Activated CD8-positive, alpha-beta memory T cell treated with anti-CD3 and anti-CD28 coated beads, Interleukin-2, amount 50 U/mL, for 24 hours (primary cell): Measurements from ENCODE around the gene NNT.
"Not testable (repeated sequence)": the region's sequence is repeated elsewhere in the genome, so short reads cannot be mapped to it uniquely, and the experiment has no call there.

Experiments
- DNase-seq: peaks from one replicate; pipeline ENCODE4 v3.0.0-alpha.2; 2020; ENCODE audit errors: extremely low read depth

NNT gene

GRCh38 chr5:43582082-43583005 lies 20.6 kb upstream of the NNT start:
- DNase-seq: no peak

- DNase-seq: no peak
Measured at GRCh38 chr5:43583724-43584123, 19.3 kb upstream of the NNT start.

GRCh38 chr5:43584166-43584699 lies 18.7 kb upstream of the NNT start:
- no peak for DNase-seq

GRCh38 chr5:43588842-43589241 lies 14.1 kb upstream of the NNT start:
- DNase-seq: no peak

GRCh38 chr5:43589310-43589709 lies 13.7 kb upstream of the NNT start:
- no peak for DNase-seq

GRCh38 chr5:43590700-43591099 lies 12.3 kb upstream of the NNT start:
- DNase-seq: no peak

GRCh38 chr5:43592363-43592762 lies 10.6 kb upstream of the NNT start:
- no peak for DNase-seq

- not testable (repeated sequence) for DNase-seq
Measured at GRCh38 chr5:43598927-43599326, 4.1 kb upstream of the NNT start.

- DNase-seq: no peak
Measured at GRCh38 chr5:43601454-43602260, 1.3 kb upstream of the NNT start.

- peak; percentile 44 for DNase-seq
Measured at GRCh38 chr5:43603344-43604217, 601 bp downstream of the NNT start.

GRCh38 chr5:43604699-43605098 lies 1.7 kb downstream of the NNT start:
- DNase-seq: no peak

GRCh38 chr5:43606351-43606750 lies 3.4 kb downstream of the NNT start:
- no peak for DNase-seq

GRCh38 chr5:43608406-43608805 lies 5.4 kb downstream of the NNT start:
- no peak for DNase-seq

GRCh38 chr5:43609752-43610151 lies 6.8 kb downstream of the NNT start:
- no peak for DNase-seq

- no peak for DNase-seq
Measured at GRCh38 chr5:43613370-43613769, 10.4 kb downstream of the NNT start.

- no peak for DNase-seq
Measured at GRCh38 chr5:43615445-43616184, 12.6 kb downstream of the NNT start.

GRCh38 chr5:43616535-43616934 lies 13.6 kb downstream of the NNT start:
- DNase-seq: no peak

GRCh38 chr5:43619380-43619779 lies 16.4 kb downstream of the NNT start:
- DNase-seq: no peak

GRCh38 chr5:43619911-43620310 lies 16.9 kb downstream of the NNT start:
- DNase-seq: no peak

GRCh38 chr5:43620944-43621505 lies 18.0 kb downstream of the NNT start:
- DNase-seq: no peak

GRCh38 chr5:43622074-43622473 lies 19.1 kb downstream of the NNT start:
- no peak for DNase-seq
